HG02798 (cell line): Measurements from ENCODE around the gene CANT1.

ENCODE experiments used
- ATAC-seq: cut with Tn5 transposase; IDR thresholded peaks from one replicate; pipeline ENCODE4 v1.9.1; 2021; ENCODE audit warnings: mild to moderate bottlenecking; ENCODE audit not compliant: unreplicated experiment, poor library complexity

Gene CANT1

DNA sequence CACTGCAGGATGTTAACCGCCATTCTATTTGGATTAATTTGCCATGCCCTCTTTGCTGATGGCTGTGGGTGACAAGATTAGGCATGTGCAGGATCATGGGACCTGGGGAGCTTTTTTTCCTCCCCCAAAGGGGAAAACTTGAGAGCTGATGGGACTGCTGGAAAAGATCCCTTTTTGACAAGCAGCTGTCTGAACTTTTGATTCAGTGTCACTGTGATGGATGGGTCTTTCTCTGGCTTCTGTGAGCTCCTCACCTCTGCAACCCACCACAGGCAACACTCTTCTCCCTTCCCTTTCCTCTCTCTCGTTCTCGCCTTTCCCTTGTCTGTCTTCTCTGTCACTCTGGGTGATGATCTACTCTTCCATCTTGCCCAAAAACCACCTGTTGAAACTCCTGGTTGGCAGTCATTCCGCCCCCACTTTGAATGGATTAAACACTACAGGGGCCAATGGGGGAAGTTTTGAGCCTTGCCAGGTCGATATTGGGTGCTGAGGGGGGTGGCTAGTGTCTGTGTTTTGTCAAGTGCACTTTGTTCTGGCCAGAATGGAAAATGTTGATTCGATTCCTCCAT is 3.1 kb upstream of the CANT1 start:
- ATAC-seq, result no peak

DNA sequence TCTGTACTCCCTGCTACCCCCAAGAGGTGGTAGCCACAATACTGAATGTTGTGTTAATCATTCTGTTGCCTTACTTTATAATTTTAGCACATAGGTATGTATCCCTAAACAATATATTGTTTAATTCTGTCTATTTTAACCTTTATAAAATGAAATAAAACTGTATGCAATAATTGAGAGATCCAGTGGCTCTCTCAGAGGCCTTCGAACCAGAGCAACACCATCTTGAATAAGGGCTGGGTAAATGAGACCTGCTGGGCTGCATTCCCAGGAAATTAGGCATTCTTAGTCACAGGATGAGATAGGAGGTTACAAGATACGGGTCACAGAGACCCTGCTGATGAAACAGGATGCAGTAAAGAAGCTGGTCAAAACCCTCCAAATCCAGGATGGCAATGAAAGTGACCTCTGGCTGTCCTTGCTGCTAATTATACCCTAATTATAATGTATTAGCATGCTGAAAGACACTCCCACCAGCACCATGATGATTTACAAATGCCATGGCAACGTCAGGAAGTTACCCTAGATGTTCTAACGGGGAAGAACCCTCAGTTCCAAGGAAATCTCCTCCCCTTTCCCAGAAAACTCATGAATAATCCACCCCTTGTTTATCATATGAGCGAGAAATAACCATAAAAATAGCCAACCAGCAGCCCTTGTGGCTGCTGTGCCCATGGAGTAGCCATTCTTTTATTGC is 2.0 kb upstream of the CANT1 start:
- ATAC-seq, result no peak

DNA sequence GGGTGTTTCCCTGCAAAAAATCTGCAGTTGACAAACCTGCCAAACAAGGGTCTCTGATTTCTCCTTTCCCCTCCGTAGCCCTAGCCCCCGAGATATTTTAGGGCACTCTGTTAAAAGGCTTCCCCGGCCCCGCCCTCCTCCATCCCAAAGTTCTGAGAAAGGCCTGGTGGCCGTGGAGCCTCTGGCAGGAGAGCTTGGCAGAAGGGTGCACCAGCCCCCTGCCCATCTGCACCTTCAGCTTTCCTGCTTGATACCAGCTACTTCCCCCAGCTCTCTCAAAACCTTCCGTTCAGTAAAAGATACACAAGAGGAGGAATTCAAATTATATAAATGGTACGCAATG is 711 bp upstream of the CANT1 start:
- ATAC-seq, result no peak

DNA sequence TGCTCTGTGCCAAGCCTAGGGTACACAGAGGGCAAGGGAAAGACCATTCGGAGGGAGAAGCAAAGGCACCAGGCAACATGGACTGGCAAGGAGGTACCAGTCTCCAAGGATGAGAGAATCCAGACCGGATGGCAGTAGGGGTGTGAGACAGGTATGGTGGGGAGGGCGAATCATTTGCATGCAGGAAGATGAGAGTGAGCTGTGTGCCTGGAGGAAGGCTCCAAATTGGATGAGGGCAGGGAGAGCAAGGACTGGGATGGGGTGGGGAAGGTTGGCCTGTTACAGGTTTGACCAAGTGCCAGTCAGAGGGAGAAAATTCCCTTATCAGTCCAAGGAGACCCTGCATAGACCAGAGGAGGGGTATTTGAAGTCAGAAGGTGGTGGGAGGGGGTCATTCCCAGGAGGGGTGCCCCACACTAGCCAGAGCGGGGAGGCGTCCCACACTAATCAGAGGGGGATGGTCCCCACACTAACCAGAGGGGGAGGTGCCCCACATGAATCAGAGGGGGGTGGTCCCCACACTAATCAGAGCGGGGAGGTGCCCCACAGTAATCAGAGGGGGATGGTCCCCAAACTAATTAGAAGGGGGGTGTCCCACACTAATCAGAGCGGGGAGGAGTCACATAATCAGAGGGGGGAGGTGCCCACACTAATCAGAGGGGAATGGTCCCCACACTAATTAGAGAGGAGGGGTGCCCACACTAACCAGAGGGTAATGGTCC is 737 bp downstream of the CANT1 start:
- ATAC-seq, result no peak

DNA sequence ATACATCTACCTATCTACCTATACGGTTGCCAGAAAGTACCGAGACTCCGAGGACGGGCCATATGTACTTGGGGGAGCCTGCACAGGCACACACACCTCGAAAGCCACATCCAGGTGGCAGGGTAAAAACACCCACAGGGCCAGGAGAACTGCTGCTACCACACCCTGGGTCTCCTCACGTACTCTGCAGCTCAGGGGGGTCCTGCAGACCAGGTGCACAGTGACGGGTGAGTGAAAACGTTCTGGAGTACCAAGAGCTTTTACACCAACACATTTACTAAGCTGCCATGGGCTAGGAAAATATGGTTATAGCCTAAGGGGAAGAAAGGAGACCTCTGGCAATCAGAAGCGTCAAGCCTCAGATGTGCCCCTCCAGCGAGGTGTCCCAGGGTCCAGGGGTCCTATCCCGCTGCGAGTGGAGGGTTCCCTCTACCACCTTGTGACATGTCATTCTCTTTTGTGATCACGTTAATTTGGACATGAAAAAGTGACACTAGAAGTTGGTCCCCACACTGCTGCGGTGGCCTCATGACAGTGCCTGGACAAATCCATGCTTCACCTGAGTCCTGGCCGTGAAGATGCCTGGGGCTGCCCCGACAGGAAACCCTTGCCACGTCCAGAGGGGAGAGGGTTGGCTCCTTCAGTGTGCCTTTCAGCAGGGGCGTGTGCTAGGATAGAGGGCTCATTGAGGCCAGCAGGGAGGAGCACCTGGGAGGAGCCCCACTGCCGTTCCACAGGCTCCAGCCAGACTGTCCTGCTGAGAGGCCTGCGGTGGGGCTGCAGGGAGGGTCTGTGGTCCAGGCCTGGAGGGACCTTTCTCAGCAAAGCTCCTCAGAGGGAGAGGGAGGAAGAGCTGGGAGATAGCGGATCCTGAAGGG is 1.8 kb downstream of the CANT1 start:
- no peak for ATAC-seq

DNA sequence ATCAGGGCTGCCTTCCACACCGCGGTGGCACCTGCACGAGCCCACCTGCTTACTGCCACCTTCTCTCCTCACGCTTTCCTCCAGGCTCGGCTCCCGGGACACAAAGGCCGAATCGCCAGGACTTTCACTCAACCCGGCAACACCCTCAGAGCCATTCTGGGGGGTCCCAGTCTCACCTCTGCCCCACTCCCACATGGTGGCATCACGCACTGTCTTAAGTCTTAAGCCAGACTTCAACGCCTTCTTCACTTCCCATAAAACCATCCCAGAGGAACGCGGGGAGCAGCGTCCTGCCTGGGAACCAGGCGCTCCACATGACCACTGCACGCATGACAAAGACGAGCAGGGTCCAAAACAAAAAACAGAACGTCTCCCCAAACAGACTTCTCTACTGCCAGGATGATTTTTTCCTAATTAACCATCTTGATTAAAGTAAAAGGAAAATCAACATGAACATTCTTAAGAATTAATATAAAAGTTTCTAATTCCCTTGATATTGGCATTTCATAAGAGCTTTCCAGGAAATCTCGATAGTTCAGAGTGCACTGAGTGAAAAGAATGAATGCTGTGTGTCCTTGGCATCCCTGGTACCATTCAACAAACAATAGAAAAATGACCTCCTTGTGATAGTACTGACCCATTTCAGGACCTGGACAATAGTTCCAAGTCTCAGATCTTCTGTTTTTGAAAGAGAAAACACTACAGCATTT is 2.6 kb downstream of the CANT1 start:
- no peak for ATAC-seq

DNA sequence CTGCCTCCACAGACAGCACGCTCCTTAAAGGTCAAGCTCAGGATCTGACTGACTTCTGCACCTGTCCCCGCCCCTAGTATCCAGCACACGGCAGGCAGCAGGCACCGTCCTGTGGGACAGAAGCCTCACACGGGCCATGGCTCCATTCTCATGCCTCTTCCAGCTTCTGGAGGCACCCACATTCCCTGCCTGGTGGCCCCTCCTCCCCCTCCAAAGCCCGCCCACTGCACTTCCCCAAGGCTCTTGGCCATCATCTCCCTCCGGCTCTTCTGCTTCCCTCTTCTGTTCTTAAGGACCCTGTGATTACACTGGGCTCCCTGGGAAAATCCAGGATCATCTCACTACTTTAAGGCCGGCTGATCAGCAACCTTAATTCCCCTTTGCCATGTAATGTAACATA is 3.5 kb downstream of the CANT1 start:
- ATAC-seq, result no peak

DNA sequence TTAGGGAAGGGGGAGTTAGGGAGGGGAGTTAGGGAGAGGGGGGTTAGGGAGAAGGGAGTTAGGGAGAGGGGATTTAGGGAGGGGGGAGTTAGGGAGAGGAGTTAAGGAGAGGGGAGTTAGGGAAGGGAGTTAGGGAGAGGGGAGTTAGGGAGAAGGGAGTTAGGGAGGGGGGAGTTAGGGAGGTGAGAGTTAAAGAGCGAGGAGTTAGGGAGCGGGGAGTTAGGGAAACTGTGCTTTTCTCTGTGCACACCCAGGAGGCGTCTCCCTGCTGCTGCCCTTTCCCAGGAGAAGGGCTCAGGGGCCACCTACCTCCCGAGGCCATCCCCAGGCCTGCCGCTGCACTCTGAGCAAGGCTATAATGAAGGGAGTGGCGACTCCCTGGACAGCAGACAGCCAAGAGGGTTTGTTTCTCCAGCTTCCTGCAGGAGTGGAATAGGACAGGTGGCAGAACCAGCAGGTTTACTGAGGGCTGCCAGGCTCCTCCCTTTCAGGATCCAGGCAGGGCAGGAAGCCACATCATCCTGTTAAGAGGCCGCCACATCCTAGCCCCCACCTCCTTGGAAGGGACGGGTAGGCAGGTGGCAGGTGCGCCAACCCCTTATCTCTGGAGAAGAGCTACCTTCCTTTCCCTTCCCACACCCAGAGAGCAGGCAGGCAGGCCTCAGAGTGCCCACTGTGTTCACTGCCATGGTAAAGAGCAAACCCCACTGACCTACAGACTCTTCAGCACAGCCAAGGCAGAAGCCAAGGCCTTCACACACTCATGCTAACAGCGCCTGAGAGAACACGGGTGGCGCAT is 4.3 kb downstream of the CANT1 start:
- no peak for ATAC-seq

DNA sequence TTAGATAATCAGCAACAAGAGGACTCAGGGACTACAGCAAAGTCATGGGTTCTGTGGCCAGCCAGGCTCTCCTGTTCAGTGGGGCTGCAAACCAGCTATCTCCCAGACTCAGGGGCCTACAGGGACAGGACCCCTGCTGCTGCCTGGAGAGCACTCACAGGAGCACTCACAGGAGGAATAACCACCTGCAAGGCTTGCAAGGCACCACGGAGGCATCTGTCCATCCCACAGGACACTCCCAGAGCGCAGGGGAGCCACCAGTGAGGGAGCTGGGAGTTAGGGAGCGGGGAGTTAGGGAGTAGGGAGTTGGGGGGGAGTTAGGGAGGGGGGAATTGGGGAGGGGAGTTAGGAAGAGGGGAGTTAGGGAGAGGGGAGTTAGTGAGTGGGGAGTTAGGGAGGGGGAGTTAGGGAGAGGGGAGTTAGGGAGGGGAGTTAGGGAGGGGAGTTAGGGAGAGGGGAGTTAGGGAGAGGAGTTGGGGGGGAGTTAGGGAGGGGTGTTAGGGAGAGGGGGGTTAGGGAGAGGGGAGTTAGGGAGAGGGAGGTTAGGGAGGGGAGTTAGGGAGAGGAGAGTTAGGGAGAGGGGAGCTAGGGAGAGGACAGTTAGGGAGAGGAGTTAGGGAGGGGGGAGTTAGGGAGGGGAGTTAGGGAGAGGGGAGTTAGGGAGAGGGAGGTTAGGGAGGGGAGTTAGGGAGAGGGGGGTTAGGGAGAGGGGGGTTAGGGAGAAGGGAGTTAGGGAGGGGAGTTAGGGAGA is 5.7 kb downstream of the CANT1 start:
- ATAC-seq, result no peak

DNA sequence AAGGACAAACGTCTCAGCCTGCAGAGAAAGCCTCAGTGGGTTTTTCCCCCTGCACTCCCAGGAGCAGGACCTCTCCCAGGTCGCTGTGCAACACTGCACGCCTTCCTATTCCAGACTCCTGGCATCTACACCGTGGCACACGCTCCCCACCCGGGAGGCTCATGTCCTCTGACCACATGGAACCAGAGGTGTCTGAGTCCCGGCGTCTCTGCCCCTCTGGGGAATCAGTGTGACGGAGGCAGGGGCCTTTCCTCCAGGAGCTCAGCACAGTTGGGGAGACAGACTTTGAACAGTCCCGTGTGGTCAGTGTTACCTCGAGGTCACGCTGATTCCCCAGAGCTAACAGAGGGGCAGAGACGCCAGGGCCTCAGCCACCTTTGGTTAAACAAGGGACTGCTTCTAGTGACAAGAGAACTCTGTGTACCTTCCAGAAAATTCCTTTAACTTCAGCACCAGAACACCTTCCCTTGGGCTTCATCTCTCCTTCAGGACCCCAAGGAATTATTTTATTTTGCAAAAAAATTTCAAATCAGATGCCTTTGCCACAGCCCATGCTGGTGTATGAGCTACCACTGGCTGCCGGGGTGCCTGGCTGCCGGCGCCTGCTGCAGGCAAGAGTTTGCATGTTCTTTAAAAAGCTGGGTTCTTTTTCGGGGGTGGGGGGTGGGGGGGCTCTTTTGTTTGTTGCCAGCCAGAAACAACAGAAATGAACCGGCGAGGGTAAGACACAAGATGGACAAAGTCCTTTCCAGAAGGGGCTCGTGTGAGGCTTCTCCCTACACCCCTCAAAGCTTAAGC is 6.6 kb downstream of the CANT1 start:
- ATAC-seq, result no peak

DNA sequence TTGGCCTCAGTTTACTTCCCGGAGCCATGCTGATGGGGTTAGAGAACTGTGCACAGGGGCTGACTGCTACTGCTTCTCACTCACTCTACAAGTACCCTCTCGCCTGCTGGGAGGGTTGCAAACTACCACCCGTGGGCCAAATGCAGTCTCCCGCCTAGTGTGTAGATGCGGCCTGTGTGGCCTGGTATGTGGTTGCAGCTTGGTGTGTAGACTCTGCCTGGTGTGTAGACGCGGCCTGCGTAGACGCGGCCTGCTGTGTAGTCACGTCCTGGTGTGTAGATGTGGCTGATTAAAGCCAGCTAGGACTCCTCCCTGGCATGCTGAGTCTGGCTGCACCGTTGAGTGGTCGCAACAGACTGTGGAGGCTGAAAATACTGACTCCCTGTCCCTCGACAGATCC is 7.3 kb downstream of the CANT1 start:
- no peak for ATAC-seq

DNA sequence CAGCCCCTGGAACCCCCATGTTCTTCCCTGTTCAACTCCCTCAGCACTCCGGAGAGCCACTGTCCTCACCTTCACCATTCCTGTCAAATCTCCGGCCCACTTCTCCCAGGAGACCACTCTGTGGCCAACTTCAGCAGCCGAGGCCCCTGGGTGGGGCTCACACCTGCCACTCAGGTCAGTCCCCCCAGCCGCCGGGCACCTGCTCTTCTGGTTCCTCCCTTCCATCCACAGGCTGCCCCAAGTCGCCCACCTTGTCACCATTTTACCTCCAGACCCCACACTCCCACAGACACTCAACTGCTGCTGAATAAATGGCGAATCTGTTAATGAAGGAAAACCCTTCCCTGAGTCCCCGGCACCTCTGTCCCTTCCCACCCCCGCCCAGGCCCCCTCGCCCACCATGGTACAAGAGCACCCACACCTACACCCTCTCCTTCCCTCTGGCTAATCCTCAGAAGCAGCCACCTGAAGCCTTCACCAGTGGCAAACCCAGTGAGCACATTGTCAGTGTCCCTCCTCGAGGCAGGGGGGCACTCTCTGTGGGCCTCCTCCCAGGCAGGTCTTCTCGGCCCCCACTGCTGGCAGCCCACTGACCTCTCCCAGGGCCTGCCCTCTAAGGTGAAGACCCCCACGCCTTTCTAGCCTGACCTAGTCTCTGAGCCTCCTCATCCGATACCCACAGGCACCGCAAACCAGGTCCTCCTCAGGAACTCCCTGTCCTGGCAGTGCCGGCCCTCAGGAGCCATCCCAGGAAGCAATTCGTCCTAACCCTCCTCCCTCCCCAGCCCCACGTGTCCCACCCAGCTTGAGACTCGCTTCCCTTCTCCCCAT is 8.2 kb downstream of the CANT1 start:
- no peak for ATAC-seq

DNA sequence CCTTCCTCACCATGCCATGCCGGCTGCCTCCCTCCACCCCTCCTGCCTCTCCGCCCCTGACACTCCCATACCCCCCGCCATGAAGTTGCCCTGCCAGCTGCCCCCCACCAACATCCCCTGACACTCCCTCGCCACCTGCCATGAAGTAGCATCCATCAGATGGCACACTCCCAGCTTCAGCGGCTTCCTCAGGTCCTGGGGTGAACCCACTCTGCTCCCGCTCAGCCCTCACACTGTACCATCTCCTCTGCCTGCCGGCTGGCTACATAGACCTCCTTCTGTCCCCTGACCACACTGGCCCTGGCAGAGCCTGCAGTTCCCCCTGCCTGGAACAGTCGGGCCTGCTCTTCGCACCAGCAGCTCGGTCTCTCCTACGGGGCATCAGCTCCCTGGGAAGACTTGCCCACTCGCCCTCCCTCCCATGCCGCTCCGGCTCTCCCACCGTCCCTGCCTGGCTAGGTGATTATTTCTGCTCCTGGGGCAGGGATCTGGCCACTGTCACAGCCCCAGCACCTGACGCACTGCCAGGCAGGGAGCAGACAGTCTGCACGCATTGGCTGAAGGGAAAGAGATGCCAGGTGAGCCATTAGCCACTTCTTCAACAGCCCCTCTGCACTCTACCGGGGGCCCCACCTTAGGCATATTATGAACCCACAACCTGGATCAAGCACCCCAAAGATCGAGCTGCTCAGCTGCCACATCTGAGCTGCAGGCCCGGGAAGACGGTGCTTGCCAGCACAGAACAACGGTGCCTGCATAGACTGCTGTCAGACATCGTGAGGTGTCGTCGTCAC is 9.0 kb downstream of the CANT1 start:
- no peak for ATAC-seq

DNA sequence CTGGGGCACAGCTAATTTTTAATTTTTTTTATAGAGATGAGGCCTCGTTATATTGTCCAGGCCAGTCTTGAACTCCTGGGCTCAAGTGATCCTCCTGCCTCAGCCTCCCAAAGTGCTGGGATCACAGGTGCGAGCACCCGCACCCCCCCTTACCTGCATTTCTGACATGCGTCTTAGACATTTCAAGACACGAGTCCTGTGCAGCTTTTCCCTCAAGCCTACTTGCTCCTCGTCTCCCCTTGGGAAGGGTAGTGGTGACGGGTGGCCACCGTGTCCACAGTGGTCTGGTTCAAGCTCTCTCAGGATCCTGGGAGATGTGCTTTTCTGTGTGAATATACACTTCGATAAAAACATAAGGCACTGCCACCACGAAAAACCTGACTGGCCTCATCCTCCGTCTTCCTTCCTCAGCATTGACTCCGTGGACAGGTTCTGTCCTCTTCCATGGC is 9.6 kb downstream of the CANT1 start:
- ATAC-seq, result no peak

DNA sequence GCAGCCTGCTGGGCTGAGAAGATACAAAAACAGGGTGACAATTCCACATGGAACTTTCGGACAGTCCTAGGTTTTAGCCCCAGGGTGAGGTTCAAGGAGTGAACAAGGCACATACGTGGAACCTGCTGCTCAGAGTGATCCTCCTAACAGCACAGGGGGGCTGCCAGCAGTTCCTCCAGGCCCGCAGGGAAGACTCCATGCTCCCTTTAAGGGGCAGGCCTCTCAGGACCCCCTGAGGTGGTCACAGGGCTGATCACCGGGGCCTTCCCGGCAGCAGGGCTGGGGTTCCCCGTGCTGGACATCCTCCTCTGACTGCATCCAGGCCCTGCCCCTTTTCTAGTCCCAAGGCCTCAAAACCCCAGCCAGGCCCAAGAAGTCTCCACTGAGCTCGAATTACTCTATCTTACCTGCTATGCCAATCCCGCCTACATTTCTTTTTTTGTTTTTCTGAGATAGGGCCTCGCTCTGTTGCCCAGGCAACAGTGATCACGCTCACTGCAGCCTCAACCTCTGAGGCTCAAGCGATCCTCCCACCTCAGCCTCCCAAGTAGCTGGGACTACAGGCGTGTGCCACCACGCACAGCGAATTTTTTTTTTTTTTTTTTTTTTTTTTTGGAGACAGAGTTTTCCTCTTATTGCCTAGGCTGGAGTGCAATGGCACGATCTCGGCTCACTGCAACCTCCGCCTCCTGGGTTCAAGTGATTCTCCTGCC is 10.4 kb downstream of the CANT1 start:
- ATAC-seq, result no peak
